Left lobe of liver (tissue), 2 donors: Measurements from ENCODE around the gene ROR1. TPM values are rescaled to one million over a fixed set of nuclear protein-coding genes. Genes with fewer than 3 reads are reported as not detected.
"Not testable (repeated sequence)": the region's sequence is repeated elsewhere in the genome, so short reads cannot be mapped to it uniquely, and the experiment has no call there.

Experiments
- ATAC-seq: fragments of 200-7000 bp; cut with Tn5 transposase; one replicate; pipeline ENCODE4 v1.9.1; 2020; ENCODE audit warnings: mild to moderate bottlenecking, moderate library complexity
- DNase-seq: peaks from one replicate; pipeline ENCODE4 v3.0.0-alpha.2; 2020; ENCODE audit warnings: low spot score
- total RNA-seq: library from RNA; stranded (reverse); gene quantifications from one replicate; pipeline ENCODE4 v1.2.1, GENCODE V29; 2021
- donor health status: DM: no; HTN: no; CAD: no; lungs with moderate emphysema.
- donor health status: DM: no; HTN: yes; CAD: no.

ROR1 gene
- total RNA-seq, 1 donor from 2014 or later: 0.28 TPM

DNA sequence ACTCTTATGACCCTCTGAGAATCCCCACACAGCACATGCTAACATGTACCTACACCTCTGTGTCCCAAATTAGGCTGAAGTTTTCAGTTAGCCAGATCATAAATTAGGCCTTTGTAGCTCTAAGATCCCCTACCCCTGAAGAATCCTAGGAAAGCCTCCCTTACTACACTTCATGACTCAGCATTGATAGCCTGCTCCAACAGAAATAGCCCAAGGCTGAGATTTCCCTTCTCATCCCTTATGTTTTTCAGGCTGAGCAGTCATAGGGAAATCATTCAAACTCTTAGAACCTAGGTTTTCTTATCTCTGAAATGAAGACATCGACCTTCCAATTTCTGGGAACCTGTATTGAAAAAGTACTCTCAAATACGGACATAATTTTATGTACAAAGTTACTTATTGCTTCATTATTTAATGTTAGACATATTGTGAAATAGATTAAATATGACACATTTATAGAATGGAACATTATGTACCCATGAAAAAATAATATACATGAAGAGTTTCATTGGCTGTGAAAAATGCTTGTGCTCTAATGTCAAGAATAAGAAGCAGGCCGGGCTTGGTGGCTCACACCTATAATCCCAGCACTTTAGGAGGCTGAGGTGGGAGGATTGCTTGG is 307.2 kb downstream of the ROR1 start:
- DNase-seq (no peak), ATAC-seq (no peak)

DNA sequence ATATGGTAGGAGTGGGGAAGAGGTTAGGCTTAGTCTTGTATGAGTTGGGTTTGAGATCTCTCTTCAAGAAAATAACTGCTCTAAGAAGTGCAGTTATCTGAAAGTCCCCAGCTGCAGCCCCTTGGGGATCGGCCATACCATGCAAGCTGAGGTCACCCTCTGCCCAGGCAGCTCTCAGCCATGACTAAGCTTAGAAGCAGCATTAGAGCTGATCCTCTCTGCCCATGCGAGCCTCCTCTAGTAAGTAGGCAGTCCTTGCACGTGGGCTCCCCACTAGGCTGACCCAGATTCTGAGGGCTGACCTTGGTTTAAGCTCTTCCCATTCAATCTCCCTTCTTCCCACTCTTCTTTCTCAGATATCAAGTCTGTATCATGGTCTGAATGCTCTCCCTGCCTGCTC is 308.6 kb downstream of the ROR1 start:
- ATAC-seq: no peak
- no peak for DNase-seq

DNA sequence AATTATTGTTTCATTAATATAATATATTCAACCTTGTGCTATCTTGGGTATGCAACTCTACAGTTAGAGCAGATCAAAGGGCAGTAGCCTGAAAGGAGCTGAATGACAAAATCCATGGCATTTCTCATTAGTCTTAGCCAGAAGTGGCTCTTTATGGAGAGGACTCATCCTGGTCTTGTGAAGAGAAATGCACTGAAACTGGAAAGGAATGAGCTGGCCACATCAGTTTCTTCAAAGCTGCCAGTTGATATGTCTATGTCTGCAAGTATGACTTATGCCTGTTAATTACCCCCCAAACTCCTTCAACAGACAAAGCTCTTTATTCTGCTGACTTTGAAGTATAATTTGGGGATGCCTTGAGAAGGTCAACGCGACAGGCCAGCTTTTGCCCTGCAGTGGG is 310.6 kb downstream of the ROR1 start:
- ATAC-seq: no peak

DNA sequence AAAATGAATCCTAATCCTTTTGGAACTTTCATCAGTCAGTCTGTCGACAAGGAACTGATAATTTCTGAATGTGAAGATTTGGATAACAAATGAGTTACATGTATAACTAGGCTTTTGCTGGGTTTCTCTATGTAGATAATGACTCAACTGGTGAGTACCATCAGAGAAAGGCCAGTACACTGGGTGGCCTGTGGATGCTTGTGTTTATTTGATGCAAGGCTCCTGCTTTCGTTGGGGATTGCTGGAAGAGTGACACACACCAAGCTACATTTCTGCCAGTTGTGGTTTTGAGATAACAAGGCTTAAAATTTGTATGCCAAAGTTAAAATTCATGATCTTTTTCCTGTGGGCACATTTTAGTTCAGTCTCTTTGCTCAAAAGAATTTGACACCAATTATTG is 314.0 kb downstream of the ROR1 start:
- no peak for ATAC-seq
- no peak for DNase-seq

More for the DNA sequence above, 310.6 kb downstream of the ROR1 start:
- no peak for DNase-seq

DNA sequence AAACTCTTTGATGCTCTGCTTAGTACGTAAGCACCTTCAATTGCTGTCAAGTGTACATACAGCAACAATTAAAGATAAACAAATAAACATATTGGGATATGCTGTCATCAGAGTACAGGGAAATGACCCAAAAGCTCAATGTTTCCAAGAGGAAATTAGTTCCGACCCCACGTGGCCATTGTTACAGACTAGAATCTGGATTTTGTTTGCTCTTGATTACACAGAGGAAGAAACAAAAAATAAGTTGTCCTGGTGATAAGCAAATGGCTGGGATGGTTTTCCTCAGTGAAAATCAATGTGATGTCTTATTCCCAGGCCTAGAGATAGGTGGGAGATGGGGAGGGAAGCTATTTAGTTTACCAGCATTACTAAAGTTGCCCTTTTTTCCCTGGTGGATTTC is 316.6 kb downstream of the ROR1 start:
- DNase-seq (no peak), ATAC-seq (no peak)

DNA sequence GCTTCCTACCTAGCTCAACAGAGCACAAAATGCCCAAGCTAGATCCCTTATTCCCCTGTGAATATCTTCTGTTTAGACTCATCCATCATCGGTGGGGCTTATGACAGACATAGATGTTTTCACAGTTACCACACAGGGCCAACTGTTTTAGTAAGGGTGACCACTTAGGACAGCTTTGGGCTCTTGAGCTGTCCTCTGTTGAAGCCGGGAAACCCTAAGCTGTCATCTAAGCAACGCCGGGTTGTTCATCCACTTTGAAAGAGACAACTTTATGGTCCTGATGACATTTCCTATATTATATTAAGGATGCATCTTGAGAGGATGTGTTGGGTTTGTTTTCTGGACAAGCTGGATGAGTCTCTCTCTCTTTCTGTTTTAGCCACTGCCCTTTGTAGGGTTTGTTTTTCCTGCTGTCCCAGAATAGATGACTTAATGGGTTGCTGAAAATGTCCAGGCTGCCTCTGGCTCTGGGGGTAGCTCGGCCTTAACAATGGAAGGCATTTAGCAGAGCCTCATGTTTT is 319.1 kb downstream of the ROR1 start:
- ATAC-seq: no peak
- DNase-seq: no peak

DNA sequence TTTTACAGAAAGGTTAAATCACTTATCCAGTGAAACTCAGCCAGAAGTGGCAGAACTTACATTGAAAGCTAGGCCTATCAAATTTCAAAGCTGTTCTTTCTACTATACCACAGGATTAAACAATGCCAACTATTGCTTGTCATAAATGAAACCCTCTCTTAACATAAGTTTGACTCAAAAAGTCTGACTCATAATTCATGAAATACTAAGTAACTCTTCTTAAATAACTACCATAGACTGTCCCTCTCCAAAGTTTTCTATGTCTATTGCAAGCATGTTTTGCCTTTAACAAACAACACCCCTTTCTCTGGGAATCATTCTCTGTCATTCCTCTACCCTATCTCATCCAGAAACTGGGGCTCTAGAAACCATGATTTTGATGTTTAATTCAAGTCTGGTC is 320.1 kb downstream of the ROR1 start:
- DNase-seq (no peak), ATAC-seq (no peak)

DNA sequence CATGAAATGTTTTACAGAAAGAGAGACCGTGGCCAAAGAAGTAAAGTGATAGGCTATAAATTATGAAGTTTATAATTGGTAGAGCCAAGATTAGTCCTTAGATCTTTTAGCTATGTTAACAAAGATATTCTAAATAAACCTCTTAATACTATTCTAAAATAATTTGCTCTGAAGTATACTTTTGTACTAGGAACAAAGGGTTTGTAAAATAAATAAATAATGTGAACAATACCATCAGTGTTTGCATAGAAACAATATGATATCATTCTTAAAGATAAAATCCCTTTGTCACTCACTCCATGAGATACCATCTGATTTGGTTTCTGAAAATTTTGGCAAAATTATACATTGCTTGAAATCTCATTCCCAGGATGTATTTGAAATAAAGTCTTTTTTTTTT is 322.0 kb downstream of the ROR1 start:
- DNase-seq: no peak
- no peak for ATAC-seq

DNA sequence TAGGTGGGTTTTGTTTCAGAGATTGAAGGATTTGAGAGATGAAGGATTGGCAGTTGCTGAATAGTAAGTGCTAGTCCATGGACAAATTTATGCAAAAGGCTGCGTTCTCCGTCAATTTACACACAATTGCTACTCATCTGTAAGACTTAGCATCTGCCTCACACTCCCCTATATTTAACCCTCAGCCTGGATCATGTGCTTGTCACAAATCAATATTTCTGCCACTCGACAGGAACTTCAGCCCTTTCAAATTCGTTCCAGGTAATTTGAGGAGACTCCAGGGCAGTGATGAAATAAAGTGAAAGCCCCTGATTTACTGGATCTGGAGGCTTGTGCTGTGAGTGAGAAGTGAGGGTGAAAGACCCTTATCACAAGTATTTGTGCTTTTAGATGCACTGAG is 324.0 kb downstream of the ROR1 start:
- no peak for ATAC-seq
- DNase-seq: no peak

DNA sequence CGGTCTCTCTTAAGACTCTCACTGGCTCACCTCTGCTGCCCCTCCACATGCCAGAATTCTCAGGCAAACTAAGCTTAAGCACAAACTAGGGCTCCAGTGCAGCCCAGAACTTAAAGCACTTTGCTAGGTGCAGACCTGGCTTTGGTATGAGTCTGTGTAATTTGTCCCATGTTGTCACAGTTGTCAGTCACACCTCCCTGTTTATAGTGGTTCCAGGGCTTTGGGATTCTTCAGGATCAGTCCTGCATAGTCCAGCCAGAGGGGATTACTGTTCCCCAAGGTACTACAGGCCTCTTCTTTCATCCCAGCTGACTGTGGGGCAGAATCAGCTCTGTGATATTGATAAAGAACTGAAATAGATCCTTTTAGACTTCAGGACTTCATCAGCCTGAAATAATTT is 324.6 kb downstream of the ROR1 start:
- DNase-seq: no peak
- no peak for ATAC-seq

DNA sequence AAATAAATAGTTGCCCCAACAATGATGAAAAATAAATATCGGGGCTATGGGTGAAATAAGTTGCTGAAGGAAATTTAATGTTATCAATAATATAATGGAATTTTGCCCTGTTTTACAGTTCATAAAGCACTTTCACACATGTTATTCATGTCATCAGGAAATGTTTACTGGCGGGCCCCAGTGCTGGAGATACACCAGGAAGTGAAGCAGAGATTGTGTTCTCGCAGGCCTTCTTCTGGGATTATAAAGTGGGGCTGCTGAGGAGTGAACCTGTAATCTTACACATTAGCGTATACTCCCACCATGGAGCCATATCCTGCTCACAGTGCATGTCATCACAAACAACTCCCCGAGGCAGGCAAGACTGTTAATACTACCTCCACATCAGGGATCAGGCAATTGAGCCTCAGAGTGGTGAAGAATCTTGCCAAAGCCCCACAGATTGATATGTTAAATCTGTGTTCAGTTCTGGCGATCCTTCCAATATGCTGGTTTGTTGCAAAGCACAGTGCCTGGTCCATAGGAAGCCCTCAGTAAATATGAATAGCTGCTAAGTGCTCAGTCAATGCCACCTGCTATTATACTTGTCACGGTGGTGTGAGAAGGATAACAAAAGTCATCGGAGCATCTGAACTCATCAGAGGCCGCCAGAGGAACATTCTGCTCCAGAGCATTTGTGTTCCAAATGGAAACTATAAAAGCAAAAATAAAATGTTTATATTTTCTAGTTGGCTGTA is 325.2 kb downstream of the ROR1 start:
- DNase-seq (no peak), ATAC-seq (no peak)

DNA sequence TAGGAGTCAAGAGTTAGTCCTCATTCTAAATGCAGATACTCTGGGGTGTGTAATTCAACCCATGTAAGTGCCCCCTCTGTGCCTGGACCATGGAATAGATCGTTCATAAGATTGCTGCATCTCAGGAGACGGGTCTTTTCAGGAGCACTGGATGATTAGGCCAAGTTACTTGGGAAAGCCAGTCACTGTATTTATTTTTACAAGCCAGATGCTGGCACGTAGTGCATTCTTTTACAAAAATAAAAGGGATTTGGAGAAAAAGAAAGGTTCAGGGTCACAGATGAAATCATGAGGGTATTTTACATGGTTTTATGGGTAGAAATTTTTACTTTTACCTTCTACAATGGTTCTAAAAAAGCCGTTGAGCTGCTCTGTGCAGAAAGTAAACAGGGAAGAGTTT is 327.0 kb downstream of the ROR1 start:
- DNase-seq: no peak
- no peak for ATAC-seq

DNA sequence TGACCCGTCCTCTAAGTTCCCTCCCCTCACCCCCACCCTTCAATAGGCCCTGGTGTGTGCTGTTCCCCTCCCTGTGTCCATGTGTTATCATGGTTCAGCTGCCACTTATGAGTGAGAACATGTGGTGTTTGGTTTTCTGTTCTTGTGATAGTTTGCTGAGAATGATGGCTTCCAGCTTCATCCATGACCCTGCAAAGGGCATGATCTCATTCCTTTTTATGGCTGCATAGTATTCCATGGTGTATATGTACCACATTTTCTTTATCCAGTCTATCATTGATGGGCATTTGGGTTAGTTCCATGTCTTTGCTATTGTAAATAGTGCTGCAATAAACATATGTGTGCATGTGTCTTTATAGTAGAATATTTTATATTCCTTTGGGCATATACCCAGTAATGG is 330.8 kb downstream of the ROR1 start:
- not testable (repeated sequence) for ATAC-seq, DNase-seq

DNA sequence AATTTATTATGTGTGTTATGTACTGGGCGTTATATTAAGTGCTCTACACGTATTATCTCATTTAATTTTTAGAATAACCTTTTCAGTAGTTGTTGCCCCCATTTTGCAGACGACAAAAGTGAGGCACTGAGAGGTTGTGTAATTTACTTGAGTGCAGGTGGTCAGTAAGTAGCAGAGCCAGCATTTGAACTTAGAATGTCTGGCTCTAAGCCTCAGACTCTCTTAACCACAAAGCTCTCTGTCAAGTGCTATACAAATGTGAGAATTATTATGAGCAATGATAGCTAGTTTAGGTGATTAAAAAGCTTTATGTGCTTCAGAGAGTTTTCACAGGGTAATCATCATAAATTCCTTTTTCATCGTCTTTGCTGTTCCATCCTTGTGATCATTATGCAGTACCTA is 333.3 kb downstream of the ROR1 start:
- DNase-seq (no peak), ATAC-seq (no peak)

DNA sequence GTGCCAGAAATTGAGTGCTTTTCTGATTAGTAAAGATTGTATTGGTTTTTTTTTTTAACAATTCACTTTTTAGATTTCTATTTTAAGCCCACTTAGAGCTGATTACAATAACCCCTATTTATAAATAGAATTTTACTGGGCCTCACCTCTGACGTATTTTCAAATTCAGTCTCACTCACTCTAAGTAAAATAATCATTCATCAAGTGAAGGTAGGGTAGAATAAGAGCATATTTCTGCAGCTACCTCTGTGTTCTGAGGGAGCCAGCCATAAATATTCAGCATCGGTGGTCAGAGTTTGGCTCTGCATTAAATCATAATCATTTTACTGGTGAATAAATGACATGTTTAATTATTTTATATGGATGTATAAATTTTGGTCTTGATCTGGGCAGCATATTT is 333.8 kb downstream of the ROR1 start:
- no peak for ATAC-seq
- no peak for DNase-seq

DNA sequence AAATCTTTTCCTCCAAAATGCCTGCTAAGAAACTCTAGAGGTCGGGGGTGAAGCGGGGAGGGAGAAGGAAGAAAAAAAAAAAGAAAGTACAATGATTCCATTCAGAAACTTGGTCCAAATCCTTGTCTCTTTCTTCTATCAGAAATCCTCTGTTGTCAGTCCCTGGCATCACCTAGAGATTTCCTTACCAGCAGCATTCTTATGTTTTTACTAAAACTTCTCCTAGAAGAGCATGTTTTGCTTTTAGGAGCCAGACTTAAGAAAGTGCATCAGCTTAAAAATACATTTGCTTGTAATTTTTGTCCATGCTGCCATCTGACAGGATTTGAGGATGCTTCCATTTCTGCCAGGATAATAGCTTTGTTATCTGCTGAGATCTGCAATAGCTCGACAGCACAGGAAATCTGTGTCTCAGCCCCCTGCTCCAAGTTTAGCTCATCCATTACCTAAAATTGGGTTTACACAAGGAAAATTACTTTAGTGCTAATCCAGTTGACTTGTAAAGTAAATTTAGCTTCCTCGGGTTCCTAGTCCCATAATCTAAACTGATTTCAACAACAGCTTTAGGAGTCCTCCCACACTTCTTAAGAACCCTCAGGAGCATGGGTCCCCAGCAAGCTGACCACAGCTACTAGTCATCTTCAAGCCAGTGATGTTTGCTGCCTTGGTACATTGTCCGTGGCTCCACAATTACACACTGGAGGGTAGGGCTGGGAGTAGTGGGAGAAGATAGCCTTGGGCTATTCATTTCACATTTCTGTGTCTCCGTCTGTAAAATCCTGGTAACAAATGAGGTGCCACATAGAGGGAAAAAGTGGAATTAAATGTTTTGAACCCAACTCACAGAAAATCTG is 337.3 kb downstream of the ROR1 start:
- DNase-seq (no peak), ATAC-seq (no peak)

DNA sequence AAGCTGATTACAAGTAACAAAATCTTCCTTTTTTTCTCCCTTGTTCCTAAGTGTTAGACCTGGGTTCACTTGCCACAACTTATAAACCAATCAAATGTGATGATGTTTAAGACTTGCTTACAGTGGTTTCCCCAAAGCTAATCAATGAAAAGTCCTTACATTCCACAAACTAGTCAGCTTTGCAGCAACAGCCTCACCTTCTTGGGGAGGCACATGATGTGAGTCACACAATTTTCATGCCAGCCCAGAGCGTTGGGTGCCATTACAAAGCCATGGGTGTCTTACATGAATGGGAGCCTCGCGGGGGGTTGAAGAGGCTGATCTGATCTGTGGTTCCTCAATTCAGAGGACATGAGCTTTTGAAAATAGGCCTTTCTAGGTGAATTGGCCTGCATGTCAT is 338.0 kb downstream of the ROR1 start:
- no peak for ATAC-seq
- no peak for DNase-seq

DNA sequence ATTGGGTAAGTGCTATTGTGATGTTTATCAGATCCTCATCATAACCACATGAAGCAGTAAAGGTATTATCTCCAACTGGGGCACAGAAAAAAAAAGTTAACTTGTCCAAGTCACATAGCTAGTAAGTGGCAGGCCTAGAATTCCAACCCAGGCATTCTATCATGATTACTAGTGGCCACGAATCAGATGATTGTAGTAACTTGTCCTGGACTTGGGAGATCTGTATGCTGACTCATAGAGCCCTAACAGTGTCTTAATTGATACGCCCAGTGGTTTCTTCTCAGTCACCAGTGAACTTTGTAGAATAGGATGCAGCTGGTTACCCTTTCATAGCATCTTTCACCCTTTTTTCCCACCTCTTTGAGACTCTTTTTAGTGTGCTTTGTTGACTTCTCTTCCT is 338.5 kb downstream of the ROR1 start:
- DNase-seq (no peak), ATAC-seq (no peak)

DNA sequence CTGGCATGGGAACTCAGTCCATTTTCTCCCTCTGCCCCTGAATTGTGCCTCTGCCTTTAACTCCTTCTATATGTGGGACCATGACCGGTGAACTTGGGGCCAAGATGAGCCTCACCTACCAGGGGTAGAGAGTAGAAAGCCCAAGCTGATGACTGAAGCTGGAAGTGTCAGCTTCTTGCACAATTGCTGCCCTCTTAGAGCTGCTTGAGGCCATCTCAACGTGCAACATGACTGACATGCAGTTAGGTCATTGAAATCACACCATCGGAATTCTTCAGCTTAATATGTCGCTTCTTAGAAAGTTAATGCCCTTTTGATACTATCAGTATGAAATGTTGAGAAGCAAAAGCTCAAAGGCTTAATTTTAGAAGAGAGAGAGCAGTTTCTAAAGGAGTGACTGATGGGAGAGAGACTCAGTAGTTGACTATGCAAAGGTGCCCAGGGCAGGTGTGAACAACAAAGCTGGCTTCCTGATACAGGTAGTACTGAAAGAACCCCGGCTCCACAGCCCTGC is 340.3 kb downstream of the ROR1 start:
- DNase-seq (no peak), ATAC-seq (no peak)

DNA sequence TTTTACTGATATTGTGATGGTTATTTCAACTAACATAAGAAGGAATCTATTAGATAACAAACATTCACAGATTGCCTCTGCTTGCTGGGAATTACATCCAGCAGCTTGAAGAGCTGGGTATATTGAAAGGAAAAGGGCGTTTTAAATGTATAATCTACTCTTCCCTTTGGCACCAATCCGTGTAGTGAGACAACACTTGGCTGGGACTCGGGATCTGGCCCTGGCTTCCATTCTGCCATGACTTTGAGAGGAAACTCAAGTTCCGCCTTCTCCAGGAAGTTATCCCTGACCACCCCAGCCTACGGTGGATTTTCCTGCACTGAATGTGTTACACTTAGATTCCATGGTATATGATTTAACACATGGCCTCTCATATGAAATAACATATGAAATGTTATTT is 342.7 kb downstream of the ROR1 start:
- DNase-seq (no peak), ATAC-seq (no peak)

DNA sequence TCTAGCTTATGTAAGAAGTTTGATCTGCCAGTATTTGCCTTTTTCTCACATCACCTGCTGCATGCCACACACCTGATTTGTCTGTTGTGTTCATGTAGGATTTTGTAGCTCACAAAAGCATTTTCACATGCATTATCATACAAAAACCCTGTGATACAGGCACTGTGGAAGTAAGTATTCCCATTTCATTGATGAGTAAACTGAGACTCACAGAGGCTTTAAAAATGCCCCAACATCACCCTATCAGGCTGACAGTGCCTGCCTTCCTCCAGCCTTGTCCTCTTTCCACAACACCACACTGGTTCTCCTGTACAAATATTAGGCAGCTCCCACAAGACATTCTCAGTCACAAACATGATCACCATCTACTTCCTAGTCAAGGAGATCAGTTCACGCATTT is 343.7 kb downstream of the ROR1 start:
- DNase-seq (no peak), ATAC-seq (no peak)
